ENCODE data around the gene ATP11C. TPM values are rescaled to one million over a fixed set of nuclear protein-coding genes. Genes with fewer than 3 reads are reported as not detected.

The ATP11C gene
- polyA plus RNA-seq, 2 of the 4 experiments (the other 2 are of a cell fraction) = 16.4 to 34.3 TPM

DNA sequence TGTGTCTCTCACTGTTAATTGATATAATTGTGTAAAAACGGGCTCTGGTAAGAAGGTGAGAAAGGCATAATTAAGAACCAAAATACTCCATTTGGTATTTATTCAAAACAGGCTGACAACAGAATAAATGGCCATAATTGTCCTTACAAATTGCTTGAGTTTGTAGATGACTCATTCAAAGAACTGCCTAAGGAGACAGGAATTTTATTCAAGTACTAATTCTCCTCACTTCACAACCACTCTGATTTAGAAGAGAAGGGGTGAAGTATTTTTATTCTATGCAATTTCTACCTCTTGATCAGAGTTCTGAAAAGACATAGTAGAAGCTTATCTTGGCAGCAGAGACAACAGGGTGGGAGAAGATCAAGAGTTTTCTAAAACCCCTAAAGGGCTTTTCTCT lies 43.1 kb downstream of the ATP11C start:
- no peak overlapping the region for H3K27ac ChIP-seq
- no peak for ATAC-seq

GRCh38 chrX:139883984-139884383 lies 48.9 kb downstream of the ATP11C start:
- POLR2A ChIA-PET = no interaction called here
- H3K27ac ChIP-seq = no peak overlapping the region
- H3K9me3 ChIP-seq = no peaks in the 10 kb centered on the region
- CTCF ChIA-PET = no interaction called here
- no peak overlapping the region for H3K4me2 ChIP-seq
- no peak overlapping the region for H3K4me3 ChIP-seq
- 85% methylated on average over 1 of the region's 1 CpG for WGBS (ENCODE audit: missing lambda C conversion rate)
- ATAC-seq = no peak
- peak; percentile 72 for FAIRE-seq
- 0 out of 3 replicates have a peak, but pooled peaks cover 3% of the 10 kb centered on the region for H3K4me1 ChIP-seq
- no peak for DNase-seq (ENCODE audit: low read depth in 1 of 2, low spot score in 1 of 2)
- TF ChIP-seq KDM5A (IDR thresholded peaks at IDR 0.05) (no peak), RCOR1 (IDR thresholded peaks at IDR 0.05; ENCODE audit: low read depth, low read length) (no peak), RFX5 (IDR thresholded peaks at IDR 0.05) (no peak), HDAC2 (IDR thresholded peaks at IDR 0.05) (no peak), CTCF (IDR thresholded peaks at IDR 0.05) (no peak), FOXS1 (CRISPR knock-in tag; IDR thresholded peaks at IDR 0.05) (no peak), ZNF302 (CRISPR knock-in tag; IDR thresholded peaks at IDR 0.05) (no peak), POLR2AphosphoS2 (conservative IDR thresholded peaks at IDR 0.05; ENCODE audit: low read length) (no peak), EHF (CRISPR knock-in tag; IDR thresholded peaks at IDR 0.05) (no peak), HOXA7 (CRISPR knock-in tag; IDR thresholded peaks at IDR 0.05) (no peak)
- TF ChIP-seq, protein P1, sequence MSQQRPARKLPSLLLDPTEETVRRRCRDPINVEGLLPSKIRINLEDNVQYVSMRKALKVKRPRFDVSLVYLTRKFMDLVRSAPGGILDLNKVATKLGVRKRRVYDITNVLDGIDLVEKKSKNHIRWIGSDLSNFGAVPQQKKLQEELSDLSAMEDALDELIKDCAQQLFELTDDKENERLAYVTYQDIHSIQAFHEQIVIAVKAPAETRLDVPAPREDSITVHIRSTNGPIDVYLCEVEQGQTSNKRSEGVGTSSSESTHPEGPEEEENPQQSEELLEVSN (IDR thresholded peaks at IDR 0.05; ENCODE audit: borderline replicate concordance, low read depth) = no peak

More for the DNA sequence above, 43.1 kb downstream of the ATP11C start:
- H3K9me3 ChIP-seq = no peaks in the 10 kb centered on the region
- POLR2A ChIA-PET = no interaction called here
- H3K4me2 ChIP-seq = no peak overlapping the region
- no peak overlapping the region for H3K4me3 ChIP-seq
- no peak for TF ChIP-seq RNF2 (IDR thresholded peaks at IDR 0.05; ENCODE audit: borderline replicate concordance, low read depth)
- TF ChIP-seq FOSL2 (IDR thresholded peaks at IDR 0.05) = no peak
- TF ChIP-seq FOSL2 (CRISPR knock-in tag; IDR thresholded peaks at IDR 0.05) = 0 out of 2 replicates have a peak, but pooled peaks have one; percentile 9
- FAIRE-seq (no peak), DNase-seq (ENCODE audit: low read depth in 1 of 2, low spot score in 1 of 2) (no peak)
- CTCF ChIA-PET = no interaction called here
- peaks cover 14% of the 10 kb centered on the region; the same call in 1 of the 3 replicates for H3K4me1 ChIP-seq
- WGBS (ENCODE audit: missing lambda C conversion rate) = 60% methylated on average over 1 of the region's 1 CpG

GRCh38 chrX:139882299-139882698 lies 50.6 kb downstream of the ATP11C start:
- POLR2A ChIA-PET = no interaction called here
- H3K4me1 ChIP-seq = peaks cover 13% of the 10 kb centered on the region
- ATAC-seq (no peak), DNase-seq (ENCODE audit: low read depth in 1 of 2, low spot score in 1 of 2) (no peak), FAIRE-seq (no peak)
- no peak overlapping the region for H3K27ac ChIP-seq
- CTCF ChIA-PET = no interaction called here
- no peak overlapping the region for H3K4me2 ChIP-seq
- TF ChIP-seq RCOR1 (IDR thresholded peaks at IDR 0.05; ENCODE audit: low read depth, low read length) (no peak), GATA3 (IDR thresholded peaks at IDR 0.05; ENCODE audit: borderline replicate concordance) (no peak), SREBF2 (IDR thresholded peaks at IDR 0.05) (no peak), HDAC2 (IDR thresholded peaks at IDR 0.05) (no peak)
- TF ChIP-seq, protein P2, sequence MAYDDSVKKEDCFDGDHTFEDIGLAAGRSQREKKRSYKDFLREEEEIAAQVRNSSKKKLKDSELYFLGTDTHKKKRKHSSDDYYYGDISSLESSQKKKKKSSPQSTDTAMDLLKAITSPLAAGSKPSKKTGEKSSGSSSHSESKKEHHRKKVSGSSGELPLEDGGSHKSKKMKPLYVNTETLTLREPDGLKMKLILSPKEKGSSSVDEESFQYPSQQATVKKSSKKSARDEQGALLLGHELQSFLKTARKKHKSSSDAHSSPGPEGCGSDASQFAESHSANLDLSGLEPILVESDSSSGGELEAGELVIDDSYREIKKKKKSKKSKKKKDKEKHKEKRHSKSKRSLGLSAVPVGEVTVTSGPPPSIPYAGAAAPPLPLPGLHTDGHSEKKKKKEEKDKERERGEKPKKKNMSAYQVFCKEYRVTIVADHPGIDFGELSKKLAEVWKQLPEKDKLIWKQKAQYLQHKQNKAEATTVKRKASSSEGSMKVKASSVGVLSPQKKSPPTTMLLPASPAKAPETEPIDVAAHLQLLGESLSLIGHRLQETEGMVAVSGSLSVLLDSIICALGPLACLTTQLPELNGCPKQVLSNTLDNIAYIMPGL (CRISPR knock-in tag; IDR thresholded peaks at IDR 0.05; ENCODE audit: borderline replicate concordance) = no peak
- no peaks in the 10 kb centered on the region for H3K9me3 ChIP-seq
- no peak overlapping the region for H3K4me3 ChIP-seq
- WGBS (ENCODE audit: missing lambda C conversion rate) = 70% methylated on average over 2 of the region's 2 CpGs

DNA sequence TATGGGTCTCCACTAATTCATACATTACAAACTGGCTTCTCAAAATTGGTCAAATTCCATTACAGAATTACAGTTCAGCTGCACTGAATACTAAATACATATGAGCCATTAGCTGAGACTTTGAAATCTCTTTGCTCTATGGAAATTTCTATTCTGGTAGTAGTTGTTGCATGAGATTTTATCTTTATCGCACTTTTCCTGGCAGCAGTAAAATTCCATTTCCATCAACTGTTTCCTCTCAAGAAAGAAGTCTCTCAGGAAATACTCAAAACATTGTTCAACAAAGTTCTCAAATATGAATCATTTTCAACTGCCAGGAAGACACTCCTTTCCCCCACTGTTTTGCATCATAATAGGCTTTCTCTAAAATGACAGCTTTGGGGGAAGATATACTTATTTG lies 51.3 kb downstream of the ATP11C start:
- no peak overlapping the region for H3K27ac ChIP-seq
- H3K4me1 ChIP-seq = peaks cover 13% of the 10 kb centered on the region
- FAIRE-seq = no peak
- CTCF ChIA-PET = interaction anchor here (0.8 kb wide), 1 partner anchor 32 kb away, joined by 3 read pairs; no protein-coding TSS in a partner anchor
- WGBS (ENCODE audit: missing lambda C conversion rate) = 83% methylated on average over 1 of the region's 1 CpG
- 0 out of 3 replicates have a peak overlapping the region, but pooled peaks have one; percentile 11 for H3K4me2 ChIP-seq
- POLR2A ChIA-PET = no interaction called here
- no peak for DNase-seq (ENCODE audit: low read depth in 1 of 2, low spot score in 1 of 2)
- no peak overlapping the region for H3K4me3 ChIP-seq
- no peak for ATAC-seq
- no peaks in the 10 kb centered on the region for H3K9me3 ChIP-seq
- TF ChIP-seq PHF8 (IDR thresholded peaks at IDR 0.05; ENCODE audit: borderline replicate concordance, low read depth) = no peak
- TF ChIP-seq CHD4 (IDR thresholded peaks at IDR 0.05; ENCODE audit: borderline replicate concordance) = no peak
- TF ChIP-seq, protein P1 (IDR thresholded peaks at IDR 0.05; ENCODE audit: borderline replicate concordance, low read depth) = no peak
- no peak for TF ChIP-seq JUNB (IDR thresholded peaks at IDR 0.05)
- TF ChIP-seq POLR2AphosphoS2 (conservative IDR thresholded peaks at IDR 0.05; ENCODE audit: low read length) = no peak
- no peak for TF ChIP-seq SMC3 (IDR thresholded peaks at IDR 0.05)
